ENCODE results near the gene DNAJC13.

DNA sequence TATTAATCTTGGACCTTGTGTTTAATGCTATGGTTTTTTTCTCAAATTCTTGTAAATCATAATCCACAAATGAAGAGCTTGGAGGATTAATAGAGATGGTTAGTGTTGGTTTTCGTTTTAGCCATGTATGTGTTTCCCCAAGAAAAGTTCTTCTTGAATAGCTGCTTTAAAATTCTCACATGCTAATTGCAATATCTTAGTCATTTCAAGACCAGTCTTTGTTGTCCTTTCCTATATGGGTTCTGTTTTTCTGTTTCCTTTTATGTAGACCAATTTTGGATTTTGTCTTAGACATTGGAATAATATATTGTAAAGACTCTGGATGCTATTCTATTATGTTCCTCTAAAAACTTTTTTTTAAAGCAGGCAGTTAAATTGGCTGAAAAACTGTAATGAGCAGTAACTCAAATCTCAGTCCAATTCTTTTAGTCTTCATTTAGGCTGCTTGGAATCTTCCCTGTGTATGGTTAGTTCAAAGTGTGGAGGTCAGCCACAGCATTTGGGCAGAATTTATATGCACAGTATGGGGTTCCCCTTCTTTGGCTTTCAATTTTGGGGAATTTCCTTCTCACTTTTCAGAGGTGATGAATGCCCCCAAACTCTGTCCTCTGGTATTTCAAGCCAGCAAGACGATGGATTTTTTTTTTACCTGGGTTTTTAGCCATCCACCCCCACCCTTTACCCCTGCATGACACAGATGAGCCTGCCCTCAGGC, 39.1 kb upstream of the DNAJC13 start:
- TF ChIP-seq, protein P1, sequence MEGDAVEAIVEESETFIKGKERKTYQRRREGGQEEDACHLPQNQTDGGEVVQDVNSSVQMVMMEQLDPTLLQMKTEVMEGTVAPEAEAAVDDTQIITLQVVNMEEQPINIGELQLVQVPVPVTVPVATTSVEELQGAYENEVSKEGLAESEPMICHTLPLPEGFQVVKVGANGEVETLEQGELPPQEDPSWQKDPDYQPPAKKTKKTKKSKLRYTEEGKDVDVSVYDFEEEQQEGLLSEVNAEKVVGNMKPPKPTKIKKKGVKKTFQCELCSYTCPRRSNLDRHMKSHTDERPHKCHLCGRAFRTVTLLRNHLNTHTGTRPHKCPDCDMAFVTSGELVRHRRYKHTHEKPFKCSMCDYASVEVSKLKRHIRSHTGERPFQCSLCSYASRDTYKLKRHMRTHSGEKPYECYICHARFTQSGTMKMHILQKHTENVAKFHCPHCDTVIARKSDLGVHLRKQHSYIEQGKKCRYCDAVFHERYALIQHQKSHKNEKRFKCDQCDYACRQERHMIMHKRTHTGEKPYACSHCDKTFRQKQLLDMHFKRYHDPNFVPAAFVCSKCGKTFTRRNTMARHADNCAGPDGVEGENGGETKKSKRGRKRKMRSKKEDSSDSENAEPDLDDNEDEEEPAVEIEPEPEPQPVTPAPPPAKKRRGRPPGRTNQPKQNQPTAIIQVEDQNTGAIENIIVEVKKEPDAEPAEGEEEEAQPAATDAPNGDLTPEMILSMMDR (IDR thresholded peaks at IDR 0.05), result no peak
- no peak for TF ChIP-seq POLR2A (IDR thresholded peaks at IDR 0.05)

Measured in prostate gland (tissue), 2 donors.